PC-9 (cell line): ENCODE data around the gene LCOR. TPM values are rescaled to one million over a fixed set of nuclear protein-coding genes. Genes with fewer than 3 reads are reported as not detected.

ENCODE experiments used
- BruUV-seq: library from RNA; stranded (reverse); fragments of 400-500 nt; replicated peaks from 2 replicates; lab custom pipeline; 2021; lab: Mats Ljungman, UMichigan
- CTCF ChIA-PET: fragments of 300-600 bp; sonication (Branson Sonifier 250); formaldehyde crosslinking; loops from one replicate; lab custom pipeline; 2022; ENCODE audit warnings: antibody characterized with exemption; lab: Charles Lee
- POLR2A ChIA-PET: fragments of 300-600 bp; sonication (Branson Sonifier 250); formaldehyde crosslinking; loops from one replicate; lab custom pipeline; 2022; ENCODE audit warnings: antibody characterized with exemption; ENCODE audit not compliant: unreplicated experiment; lab: Charles Lee
- DNase-seq, 2 experiments: peaks; one replicate each; pipeline versions ENCODE4 v3.0.0 to v3.0.0-alpha.2; 2015 to 2022; ENCODE audit warnings: mixed read lengths in 1 of 2
- H2AFZ ChIP-seq: fragments of 200-600 bp; sonication (generic); 2 replicates; pipeline ENCODE4 v1.8.1; 2017; ENCODE audit warnings: antibody characterized with exemption
- H3F3A ChIP-seq: fragments of 200-600 bp; sonication (generic); 2 replicates; pipeline ENCODE4 v1.8.1; 2017; ENCODE audit warnings: antibody characterized with exemption, mild to moderate bottlenecking, low read depth; ENCODE audit not compliant: insufficient read depth
- H3K27ac ChIP-seq: fragments of 200-600 bp; sonication (generic); 2 replicates; pipeline ENCODE4 v1.6.1; 2016; ENCODE audit warnings: mixed run types
- H3K27me3 ChIP-seq: fragments of 200-600 bp; sonication (generic); 2 replicates; pipeline ENCODE4 v1.6.1; 2016; ENCODE audit warnings: low read depth, mixed run types; ENCODE audit not compliant: insufficient read depth
- H3K36me3 ChIP-seq: fragments of 200-600 bp; sonication (generic); 2 replicates; pipeline ENCODE4 v1.6.1; 2016; ENCODE audit warnings: low read depth, mixed run types
- H3K4me1 ChIP-seq: fragments of 200-600 bp; sonication (generic); replicated peaks from 2 replicates; pipeline ENCODE4 v1.6.1; 2016; ENCODE audit warnings: mixed run types; ENCODE audit not compliant: insufficient read depth
- H3K4me2 ChIP-seq: fragments of 200-600 bp; sonication (generic); 2 replicates; pipeline ENCODE4 v1.6.1; 2017; ENCODE audit warnings: mixed run types
- H3K4me3 ChIP-seq: fragments of 200-600 bp; sonication (generic); 2 replicates; pipeline ENCODE4 v1.6.1; 2016; ENCODE audit warnings: mixed run types
- H3K79me2 ChIP-seq: fragments of 200-600 bp; sonication (generic); 2 replicates; pipeline ENCODE4 v1.6.1; 2017; ENCODE audit warnings: low read depth, mixed run types
- H3K9me2 ChIP-seq: fragments of 200-600 bp; sonication (generic); 2 replicates; pipeline ENCODE4 v1.8.1; 2017; ENCODE audit warnings: mild to moderate bottlenecking; ENCODE audit not compliant: insufficient read depth
- H3K9me3 ChIP-seq: fragments of 200-600 bp; sonication (generic); 2 replicates; pipeline ENCODE4 v1.8.1; 2016; ENCODE audit warnings: low read depth; ENCODE audit not compliant: insufficient read depth
- H4K20me1 ChIP-seq: fragments of 200-600 bp; sonication (generic); 2 replicates; pipeline ENCODE4 v1.8.1; 2017; ENCODE audit not compliant: insufficient read depth
- CTCF ChIP-seq: fragments of 200-600 bp; sonication (generic); conservative IDR thresholded peaks from 2 replicates; pipeline ENCODE4 v1.6.1; 2017; ENCODE audit warnings: mixed run types, antibody characterized with exemption, mild to moderate bottlenecking, moderate library complexity
- EZH2 ChIP-seq: fragments of 200-600 bp; sonication (generic); IDR thresholded peaks from 2 replicates; pipeline ENCODE4 v1.8.0; 2017; ENCODE audit warnings: antibody characterized with exemption, low read depth
- intact Hi-C: fragments of 100-400 bp; cut with micrococcal nuclease; formaldehyde crosslinking; loops from one replicate; pipeline ENCODE4 v1.10.0; 2022; ENCODE audit not compliant: unreplicated experiment
- total RNA-seq: library from RNA; stranded (reverse); gene quantifications from 2 replicates; pipeline ENCODE4 v1.2.3, GENCODE V29; 2021

LCOR gene
- total RNA-seq, 1 experiment from 2014 or later, result 36.4 TPM

GRCh38 chr10:96922978-96923948 is 91.2 kb downstream of the LCOR start:
- Histone ChIP-seq H3K27me3 (no peaks in the 10 kb centered on the region), H3F3A (no peaks in the 10 kb centered on the region), H3K36me3 (no peaks in the 10 kb centered on the region), H3K79me2 (no peaks in the 10 kb centered on the region), H3K9me3 (no peaks in the 10 kb centered on the region), H3K9me2 (no peaks in the 10 kb centered on the region), H3K4me1 (no peaks in the 10 kb centered on the region), H2AFZ (no peak overlapping the region), H3K4me3 (no peak overlapping the region), H3K4me2 (no peak overlapping the region), H3K27ac (no peak overlapping the region), H4K20me1 (peaks cover 4% of the 10 kb centered on the region; the same call in 1 of the 2 replicates)
- no TSS peak for BruUV-seq
- DNase-seq, result no peak
- TF ChIP-seq EZH2, result no peak
- TF ChIP-seq CTCF, result no peak
- intact Hi-C loops, result no loop called here
- ChIA-PET POLR2A (no interaction called here), CTCF (interaction anchor here (0.6 kb wide), 1 partner anchor 150 kb away, joined by 3 read pairs; no protein-coding TSS in a partner anchor)

- Histone ChIP-seq H3K9me3 (no peaks in the 10 kb centered on the region), H3K4me2 (no peak overlapping the region), H3K27ac (no peak overlapping the region), H3K4me1 (no peaks in the 10 kb centered on the region), H3K27me3 (no peaks in the 10 kb centered on the region), H3K4me3 (no peak overlapping the region), H3K79me2 (no peaks in the 10 kb centered on the region), H3F3A (no peaks in the 10 kb centered on the region), H4K20me1 (peaks cover 4% of the 10 kb centered on the region; the same call in 1 of the 2 replicates), H2AFZ (no peak overlapping the region), H3K36me3 (no peaks in the 10 kb centered on the region), H3K9me2 (no peaks in the 10 kb centered on the region)
- ChIA-PET POLR2A (no interaction called here), CTCF (no interaction called here)
- no TSS peak for BruUV-seq
- no peak for DNase-seq
- intact Hi-C loops, result no loop called here
- TF ChIP-seq EZH2 (no peak), CTCF (no peak)
These were observed 92.8 kb downstream of the LCOR start for GRCh38 chr10:96924861-96925260.

GRCh38 chr10:96930469-96930868 is 98.4 kb downstream of the LCOR start:
- BruUV-seq, result no TSS peak
- DNase-seq, result no peak
- no peak overlapping the region for H3K4me3 ChIP-seq
- no peaks in the 10 kb centered on the region for H3K36me3 ChIP-seq
- intact Hi-C loops, result no loop called here
- no peaks in the 10 kb centered on the region for H3K79me2 ChIP-seq
- no peaks in the 10 kb centered on the region for H3K9me3 ChIP-seq
- H2AFZ ChIP-seq, result no peak overlapping the region
- TF ChIP-seq CTCF (no peak), EZH2 (no peak)
- no peaks in the 10 kb centered on the region for H3K9me2 ChIP-seq
- POLR2A ChIA-PET, result no interaction called here
- H3K4me2 ChIP-seq, result no peak overlapping the region
- H3F3A ChIP-seq, result no peaks in the 10 kb centered on the region
- H3K27ac ChIP-seq, result no peak overlapping the region
- peaks cover 4% of the 10 kb centered on the region; the same call in 1 of the 2 replicates for H4K20me1 ChIP-seq
- H3K27me3 ChIP-seq, result no peaks in the 10 kb centered on the region
- H3K4me1 ChIP-seq, result no peaks in the 10 kb centered on the region
- CTCF ChIA-PET, result no interaction called here
